ENCODE measurements around the gene LRRFIP1. TPM values are rescaled to one million over a fixed set of nuclear protein-coding genes. Genes with fewer than 3 reads are reported as not detected.
A peak's percentile ranks its signal among the peaks of the same experiment; 100 is the strongest.

Gene LRRFIP1
- polyA plus RNA-seq, 1 donor (not counting 4 experiments of a cell fraction or from before 2014, with no cell fraction given): 115 TPM

DNA sequence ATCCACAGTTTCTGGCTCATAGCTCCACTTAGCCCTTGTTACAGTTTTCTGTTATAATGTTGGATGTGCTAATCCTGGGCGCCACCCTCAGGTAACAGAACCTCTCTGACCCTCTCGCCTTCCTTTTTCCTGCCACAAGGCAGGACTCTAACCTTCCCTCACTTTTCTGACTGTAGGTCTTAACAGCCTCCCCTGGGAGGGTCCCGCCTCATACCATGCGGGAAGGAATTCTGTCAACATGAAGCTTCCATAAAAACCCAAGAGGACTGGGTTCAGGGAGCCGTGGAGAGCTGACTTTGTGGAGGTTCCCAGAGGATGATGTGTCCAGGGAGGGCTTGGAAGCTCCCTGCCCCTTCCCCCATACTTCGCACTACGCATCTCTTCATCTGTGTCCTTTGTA, 25.0 kb upstream of the LRRFIP1 start:
- Histone ChIP-seq H3K27ac (ENCODE audit: control insufficient read depth, insufficient read depth, low read length) (no peak overlapping the region), H3K4me3 (ENCODE audit: control insufficient read depth in 2 of 3, extremely low read depth in 1 of 3, insufficient read depth in 2 of 3, low read depth in 1 of 3, low read length in 3 of 3) (no peak overlapping the region), H3K79me2 (ENCODE audit: control insufficient read depth, insufficient read depth, low read length) (no peaks in the 10 kb centered on the region), H3K36me3 (ENCODE audit: control insufficient read depth in 2 of 2, extremely low read depth in 1 of 2, insufficient read depth in 2 of 2, low read length in 2 of 2) (no peaks in the 10 kb centered on the region), H3K4me2 (ENCODE audit: control insufficient read depth, extremely low read depth, insufficient read depth, low read depth, low read length) (no peak overlapping the region), H4K20me1 (ENCODE audit: control insufficient read depth, extremely low read depth, insufficient read depth, low read length) (no peaks in the 10 kb centered on the region), H2AFZ (ENCODE audit: control insufficient read depth, low read length) (no peak overlapping the region), H3K4me1 (ENCODE audit: control insufficient read depth, extremely low read depth, insufficient read depth, low read length) (peaks cover 9% of the 10 kb centered on the region), H3K9ac (ENCODE audit: control insufficient read depth, extremely low read depth, insufficient read depth, low read length) (no peak overlapping the region), H3K27me3 (ENCODE audit: control insufficient read depth, extremely low read depth, insufficient read depth, low read length) (peaks cover 5% of the 10 kb centered on the region), H3K9me1 (ENCODE audit: control insufficient read depth, extremely low read depth, insufficient read depth, low read length) (no peaks in the 10 kb centered on the region), H3K9me3 (ENCODE audit: control insufficient read depth, low read depth, low read length) (no peaks in the 10 kb centered on the region)
- dilution Hi-C loops (cut with MboI; ENCODE audit: extremely low pct_ligation_motif_present, low sequenced_read_pairs): no loop called here
- no peak for FAIRE-seq
- DNase-seq (ENCODE audit: low read depth, low spot score): no peak
- no peak for TF ChIP-seq EZH2 (IDR thresholded peaks at IDR 0.05; ENCODE audit: low read length)
- TF ChIP-seq, protein P1, sequence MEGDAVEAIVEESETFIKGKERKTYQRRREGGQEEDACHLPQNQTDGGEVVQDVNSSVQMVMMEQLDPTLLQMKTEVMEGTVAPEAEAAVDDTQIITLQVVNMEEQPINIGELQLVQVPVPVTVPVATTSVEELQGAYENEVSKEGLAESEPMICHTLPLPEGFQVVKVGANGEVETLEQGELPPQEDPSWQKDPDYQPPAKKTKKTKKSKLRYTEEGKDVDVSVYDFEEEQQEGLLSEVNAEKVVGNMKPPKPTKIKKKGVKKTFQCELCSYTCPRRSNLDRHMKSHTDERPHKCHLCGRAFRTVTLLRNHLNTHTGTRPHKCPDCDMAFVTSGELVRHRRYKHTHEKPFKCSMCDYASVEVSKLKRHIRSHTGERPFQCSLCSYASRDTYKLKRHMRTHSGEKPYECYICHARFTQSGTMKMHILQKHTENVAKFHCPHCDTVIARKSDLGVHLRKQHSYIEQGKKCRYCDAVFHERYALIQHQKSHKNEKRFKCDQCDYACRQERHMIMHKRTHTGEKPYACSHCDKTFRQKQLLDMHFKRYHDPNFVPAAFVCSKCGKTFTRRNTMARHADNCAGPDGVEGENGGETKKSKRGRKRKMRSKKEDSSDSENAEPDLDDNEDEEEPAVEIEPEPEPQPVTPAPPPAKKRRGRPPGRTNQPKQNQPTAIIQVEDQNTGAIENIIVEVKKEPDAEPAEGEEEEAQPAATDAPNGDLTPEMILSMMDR (optimal IDR thresholded peaks at IDR 0.05 in 1 of 3, IDR thresholded peaks at IDR 0.05 in 1 of 3, conservative IDR thresholded peaks at IDR 0.05 in 1 of 3; ENCODE audit: extremely low read depth in 1 of 3, insufficient read depth in 2 of 3, low read length in 3 of 3): no peak

DNA sequence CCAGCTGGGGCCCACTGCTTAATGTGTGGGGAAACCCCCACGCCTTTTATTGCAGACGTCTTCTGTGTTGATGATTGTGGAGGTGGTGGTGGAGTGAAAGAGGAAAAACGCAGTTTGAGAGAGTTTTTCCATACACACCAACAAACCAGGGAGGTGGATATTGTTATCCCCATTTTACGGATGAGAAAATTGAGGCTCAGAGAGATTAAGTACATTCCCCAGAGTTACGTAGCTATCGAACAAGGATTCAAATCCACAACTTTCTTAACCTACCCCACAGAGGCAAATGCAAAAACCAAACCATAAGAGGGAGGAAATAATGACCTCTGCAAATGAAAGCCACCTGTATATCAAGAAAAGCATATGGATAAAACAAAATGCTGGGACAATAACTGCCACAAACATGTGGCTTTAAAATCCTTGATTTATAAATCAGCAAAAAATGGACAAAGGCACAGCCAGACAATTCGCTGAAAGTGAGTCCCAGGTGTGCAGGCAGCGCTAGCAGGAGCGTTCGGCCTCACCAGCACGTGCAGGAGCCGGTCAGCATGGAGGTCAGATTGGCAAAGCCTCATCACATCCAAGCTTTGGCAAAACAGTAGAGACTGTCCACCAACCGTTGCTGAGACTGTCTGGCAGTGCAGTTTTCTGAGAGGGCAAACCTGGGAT, 24.2 kb upstream of the LRRFIP1 start:
- dilution Hi-C loops (cut with MboI; ENCODE audit: extremely low pct_ligation_motif_present, low sequenced_read_pairs): no loop called here
- no peak for DNase-seq (ENCODE audit: low read depth, low spot score)
- H3K4me3 ChIP-seq (ENCODE audit: control insufficient read depth in 2 of 3, extremely low read depth in 1 of 3, insufficient read depth in 2 of 3, low read depth in 1 of 3, low read length in 3 of 3): no peak overlapping the region
- no peak for TF ChIP-seq EZH2 (IDR thresholded peaks at IDR 0.05; ENCODE audit: low read length)
- TF ChIP-seq, protein P1 (optimal IDR thresholded peaks at IDR 0.05 in 1 of 3, IDR thresholded peaks at IDR 0.05 in 1 of 3, conservative IDR thresholded peaks at IDR 0.05 in 1 of 3; ENCODE audit: extremely low read depth in 1 of 3, insufficient read depth in 2 of 3, low read length in 3 of 3): no peak
- no peak overlapping the region for H3K9ac ChIP-seq (ENCODE audit: control insufficient read depth, extremely low read depth, insufficient read depth, low read length)
- no peaks in the 10 kb centered on the region for H3K9me1 ChIP-seq (ENCODE audit: control insufficient read depth, extremely low read depth, insufficient read depth, low read length)
- no peaks in the 10 kb centered on the region for H4K20me1 ChIP-seq (ENCODE audit: control insufficient read depth, extremely low read depth, insufficient read depth, low read length)
- peaks cover 9% of the 10 kb centered on the region for H3K4me1 ChIP-seq (ENCODE audit: control insufficient read depth, extremely low read depth, insufficient read depth, low read length)
- no peak for FAIRE-seq
- H3K79me2 ChIP-seq (ENCODE audit: control insufficient read depth, insufficient read depth, low read length): no peaks in the 10 kb centered on the region
- H3K9me3 ChIP-seq (ENCODE audit: control insufficient read depth, low read depth, low read length): no peaks in the 10 kb centered on the region
- peak overlapping the region; percentile 54 for H3K4me2 ChIP-seq (ENCODE audit: control insufficient read depth, extremely low read depth, insufficient read depth, low read depth, low read length)
- H3K27me3 ChIP-seq (ENCODE audit: control insufficient read depth, extremely low read depth, insufficient read depth, low read length): peaks cover 5% of the 10 kb centered on the region
- H3K36me3 ChIP-seq (ENCODE audit: control insufficient read depth in 2 of 2, extremely low read depth in 1 of 2, insufficient read depth in 2 of 2, low read length in 2 of 2): no peaks in the 10 kb centered on the region
- H2AFZ ChIP-seq (ENCODE audit: control insufficient read depth, low read length): peak overlapping the region; percentile 58
- no peak overlapping the region for H3K27ac ChIP-seq (ENCODE audit: control insufficient read depth, insufficient read depth, low read length)
